Stomach smooth muscle (tissue), 2 donors: ENCODE results near the gene RBP7.

Source experiments
- H3K27ac ChIP-seq: one replicate; pipeline ENCODE4 v1.7.0; 2013; ENCODE audit warnings: mild to moderate bottlenecking, low read length, inconsistent platforms
- H3K27me3 ChIP-seq, 2 donors: one replicate each; pipeline ENCODE4 v1.7.0; 2013; ENCODE audit warnings: low read length in 2 of 2; ENCODE audit not compliant: insufficient read depth in 2 of 2, control insufficient read depth in 1 of 2
- H3K36me3 ChIP-seq, 2 donors: one replicate each; pipeline ENCODE4 v1.7.0; 2013; ENCODE audit warnings: low read length in 2 of 2; ENCODE audit not compliant: control insufficient read depth in 2 of 2, insufficient read depth in 2 of 2
- H3K4me1 ChIP-seq: one replicate; pipeline ENCODE4 v1.7.0; 2013; ENCODE audit warnings: low read length; ENCODE audit not compliant: control insufficient read depth, insufficient read depth
- H3K4me3 ChIP-seq, 2 donors: one replicate each; pipeline ENCODE4 v1.7.0; 2013; ENCODE audit warnings: low read length in 2 of 2
- H3K9ac ChIP-seq, 2 donors: one replicate each; pipeline ENCODE4 v1.7.0; 2013; ENCODE audit warnings: low read length in 2 of 2, mild to moderate bottlenecking in 1 of 2
- H3K9me3 ChIP-seq, 2 donors: one replicate each; pipeline ENCODE4 v1.7.0; 2013; ENCODE audit warnings: low read length in 2 of 2; ENCODE audit not compliant: control insufficient read depth in 2 of 2
- donor health status: healthy.
- donor health status: Pancreatic carcinoma.

RBP7 gene

GRCh38 chr1:9996624-9997582, at the start of gene RBP7:
Gene RBP7 (plus strand): TSS chr1:9997228. CDS start chr1:9997259, 31 bp downstream.
- peaks cover 0 to 13% of the 10 kb centered on the region in 2 donors for H3K27me3 ChIP-seq
- no peaks in the 10 kb centered on the region for H3K9me3 ChIP-seq
- peaks cover 6% of the 10 kb centered on the region for H3K4me1 ChIP-seq
- no peaks in the 10 kb centered on the region for H3K36me3 ChIP-seq
- no peak within 1 kb of the TSS for H3K9ac ChIP-seq
- H3K4me3 ChIP-seq, result peak within 1 kb of the TSS; percentile 35 to 69
- no peak within 1 kb of the TSS for H3K27ac ChIP-seq

DNA sequence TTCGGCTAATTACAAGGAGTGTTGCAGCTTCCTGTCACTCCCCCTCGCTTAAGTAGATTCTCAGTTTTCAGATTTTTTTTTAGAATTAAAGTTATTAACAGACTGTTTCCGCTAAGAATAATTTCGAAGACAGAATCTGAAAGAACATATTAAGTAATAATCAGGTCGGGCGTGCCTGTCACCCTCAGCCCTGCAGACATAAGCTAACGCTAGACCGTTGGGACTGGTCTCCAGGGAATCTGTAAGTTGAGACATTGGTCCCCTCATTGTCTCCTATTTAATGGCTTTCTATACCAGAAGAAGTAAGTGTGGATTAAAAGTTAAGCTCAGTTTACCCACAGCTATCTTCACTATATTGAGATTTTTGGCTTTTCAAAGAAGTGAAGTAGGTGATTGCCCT, 39.3 kb upstream of the RBP7 start:
- H3K9me3 ChIP-seq, result no peaks in the 10 kb centered on the region
- no peak overlapping the region for H3K27ac ChIP-seq

GRCh38 chr1:9960011-9960410, 37.0 kb upstream of the RBP7 start:
- Histone ChIP-seq H3K9me3 (no peaks in the 10 kb centered on the region), H3K27me3 (no peaks in the 10 kb centered on the region), H3K4me1 (no peaks in the 10 kb centered on the region), H3K9ac (no peak overlapping the region), H3K4me3 (no peak overlapping the region), H3K36me3 (peaks cover 0 to 3% of the 10 kb centered on the region in 2 donors), H3K27ac (no peak overlapping the region)

More for the DNA sequence above, 39.3 kb upstream of the RBP7 start:
- Histone ChIP-seq H3K36me3 (peaks cover 0 to 3% of the 10 kb centered on the region in 2 donors), H3K4me1 (no peaks in the 10 kb centered on the region), H3K4me3 (no peak overlapping the region), H3K27me3 (no peaks in the 10 kb centered on the region), H3K9ac (no peak overlapping the region)

- H3K4me3 ChIP-seq, result no peak overlapping the region
- H3K27ac ChIP-seq, result no peak overlapping the region
- peaks cover 0 to 3% of the 10 kb centered on the region in 2 donors for H3K36me3 ChIP-seq
- H3K9ac ChIP-seq, result no peak overlapping the region
- no peaks in the 10 kb centered on the region for H3K9me3 ChIP-seq
- no peaks in the 10 kb centered on the region for H3K27me3 ChIP-seq
- no peaks in the 10 kb centered on the region for H3K4me1 ChIP-seq
Observed at GRCh38 chr1:9960706-9961562, 36.1 kb upstream of the RBP7 start.

DNA sequence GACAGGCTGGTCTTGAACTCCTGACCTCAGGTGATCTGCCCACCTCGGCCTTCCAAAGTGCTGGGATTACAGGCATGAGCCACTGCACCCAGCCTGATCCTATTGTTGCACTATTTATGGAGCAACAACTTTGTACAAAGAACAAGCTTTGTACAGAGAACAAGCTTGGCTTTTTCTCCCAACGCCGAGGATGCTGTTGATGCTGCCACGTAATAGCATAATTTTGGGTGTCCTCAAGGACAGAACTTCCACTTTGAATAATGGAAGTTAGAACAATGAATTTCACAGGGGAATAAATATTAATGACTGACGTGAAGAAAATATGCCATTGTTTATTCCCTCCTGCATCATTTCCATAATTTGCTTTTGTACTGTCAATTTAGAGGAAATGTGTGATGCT, 12.8 kb upstream of the RBP7 start:
- peaks cover 6 to 15% of the 10 kb centered on the region in 2 donors for H3K36me3 ChIP-seq
- H3K4me1 ChIP-seq, result no peaks in the 10 kb centered on the region
- no peak overlapping the region for H3K9ac ChIP-seq
- H3K4me3 ChIP-seq, result no peak overlapping the region
- H3K27me3 ChIP-seq, result no peaks in the 10 kb centered on the region
- no peak overlapping the region for H3K27ac ChIP-seq
- no peaks in the 10 kb centered on the region for H3K9me3 ChIP-seq

DNA sequence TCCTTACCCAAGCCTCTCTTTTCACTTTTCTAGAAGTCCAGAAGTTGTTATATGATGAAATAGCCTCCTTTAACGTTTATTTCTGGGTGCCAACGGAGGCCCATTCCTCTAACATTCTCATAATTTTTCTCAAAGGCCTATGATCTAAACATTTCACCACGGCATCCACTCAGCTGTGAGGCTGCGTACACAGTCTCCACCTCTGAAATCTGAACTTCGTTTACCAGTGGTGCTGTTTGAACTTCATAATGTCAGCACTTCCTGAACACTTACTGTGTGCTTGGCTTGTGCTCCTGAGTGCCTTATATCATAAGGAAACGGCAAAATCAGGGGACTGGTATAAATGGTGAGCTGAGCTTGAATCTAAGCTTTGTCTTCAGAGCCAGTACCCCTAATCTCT, 12.0 kb upstream of the RBP7 start:
- Histone ChIP-seq H3K4me3 (no peak overlapping the region), H3K36me3 (peaks cover 6 to 15% of the 10 kb centered on the region in 2 donors), H3K27ac (no peak overlapping the region)

DNA sequence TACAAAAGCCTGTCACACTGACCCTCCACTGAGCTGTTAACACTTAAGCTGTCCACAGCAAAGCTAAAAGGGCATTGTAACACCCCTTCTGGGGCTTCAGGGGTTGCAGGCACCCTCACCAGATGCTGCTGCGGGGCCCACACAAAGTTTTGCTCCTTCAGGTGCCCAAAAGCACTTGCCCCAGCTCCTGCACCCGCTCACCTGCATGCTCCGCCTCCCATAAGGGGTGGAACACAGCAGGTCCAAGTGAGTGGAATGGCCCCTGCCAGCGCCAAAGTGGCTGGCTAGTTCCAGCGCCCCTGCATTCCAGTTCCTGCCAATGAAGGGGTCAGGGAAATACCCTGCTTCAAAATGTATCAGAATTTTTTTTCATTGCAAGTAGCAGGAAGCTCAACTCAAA, 7.3 kb upstream of the RBP7 start:
- Histone ChIP-seq H3K4me3 (no peak overlapping the region), H3K27ac (no peak overlapping the region), H3K36me3 (no peaks in the 10 kb centered on the region), H3K4me1 (peaks cover 4% of the 10 kb centered on the region), H3K27me3 (no peaks in the 10 kb centered on the region), H3K9me3 (no peaks in the 10 kb centered on the region), H3K9ac (no peak overlapping the region)

More for the DNA sequence above, 12.0 kb upstream of the RBP7 start:
- Histone ChIP-seq H3K4me1 (no peaks in the 10 kb centered on the region), H3K9ac (no peak overlapping the region), H3K27me3 (no peaks in the 10 kb centered on the region), H3K9me3 (no peaks in the 10 kb centered on the region)

- Histone ChIP-seq H3K4me3 (no peak overlapping the region), H3K27ac (no peak overlapping the region), H3K9me3 (no peaks in the 10 kb centered on the region), H3K9ac (no peak overlapping the region), H3K4me1 (peaks cover 4% of the 10 kb centered on the region), H3K27me3 (no peaks in the 10 kb centered on the region), H3K36me3 (no peaks in the 10 kb centered on the region)
Observed at GRCh38 chr1:9990944-9991343, 6.1 kb upstream of the RBP7 start.

GRCh38 chr1:9992910-9993309, 4.1 kb upstream of the RBP7 start:
- Histone ChIP-seq H3K36me3 (no peaks in the 10 kb centered on the region), H3K27me3 (peaks cover 0 to 11% of the 10 kb centered on the region in 2 donors), H3K4me3 (no peak overlapping the region), H3K4me1 (peaks cover 7% of the 10 kb centered on the region), H3K9ac (no peak overlapping the region), H3K9me3 (no peaks in the 10 kb centered on the region), H3K27ac (no peak overlapping the region)

- H3K27ac ChIP-seq, result no peak overlapping the region
- no peak overlapping the region for H3K4me3 ChIP-seq
- H3K27me3 ChIP-seq, result peaks cover 0 to 13% of the 10 kb centered on the region in 2 donors
- no peaks in the 10 kb centered on the region for H3K9me3 ChIP-seq
- peaks cover 10% of the 10 kb centered on the region for H3K4me1 ChIP-seq
- H3K36me3 ChIP-seq, result no peaks in the 10 kb centered on the region
- H3K9ac ChIP-seq, result no peak overlapping the region
Observed at GRCh38 chr1:9993561-9994075, 3.4 kb upstream of the RBP7 start.
